GM19467 (cell line): ENCODE results near the gene TMCC2.

Experiments
- ATAC-seq: cut with Tn5 transposase; IDR thresholded peaks from one replicate; pipeline ENCODE4 v1.9.1; 2021; ENCODE audit warnings: mild to moderate bottlenecking, moderate library complexity; ENCODE audit not compliant: unreplicated experiment

TMCC2 gene

DNA sequence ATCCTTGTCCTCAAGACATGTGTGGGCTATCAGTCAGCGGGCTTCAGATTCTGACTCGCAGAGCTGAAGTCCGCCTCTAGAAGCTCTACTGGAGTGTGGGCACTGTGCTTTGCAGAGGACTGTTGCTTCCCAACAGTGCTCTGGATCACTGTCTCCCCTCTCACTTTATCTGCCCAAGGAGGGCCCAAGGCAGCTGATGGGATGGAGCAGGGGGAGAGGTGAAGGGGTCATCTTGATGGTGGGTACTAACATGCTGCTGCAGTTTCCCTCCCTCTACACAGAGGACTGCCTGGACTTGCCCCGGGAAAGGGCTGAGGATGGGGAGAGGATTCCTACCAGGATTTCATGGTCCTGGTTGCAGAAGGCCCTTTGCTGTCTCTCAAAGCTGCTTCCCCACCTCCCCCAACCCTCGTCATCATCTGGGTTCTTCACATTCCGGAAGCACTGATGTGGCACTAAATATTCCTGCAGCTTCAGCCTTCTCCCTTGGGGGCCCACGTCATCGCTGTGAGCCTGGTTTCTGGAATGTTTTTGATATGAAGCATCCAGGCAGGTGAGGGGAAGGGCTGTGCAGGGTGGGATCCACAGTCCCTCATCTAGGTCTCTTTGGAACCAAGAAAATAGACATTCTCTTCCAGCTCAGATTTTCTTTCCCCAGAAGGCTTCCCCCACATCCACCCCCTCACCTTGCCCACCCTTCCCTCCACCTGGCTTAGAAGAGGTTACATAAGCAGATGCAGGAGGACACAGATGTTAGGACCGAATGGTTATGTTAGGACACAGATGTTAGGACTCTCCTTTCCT is 70.6 kb downstream of the TMCC2 start:
- no peak for ATAC-seq

DNA sequence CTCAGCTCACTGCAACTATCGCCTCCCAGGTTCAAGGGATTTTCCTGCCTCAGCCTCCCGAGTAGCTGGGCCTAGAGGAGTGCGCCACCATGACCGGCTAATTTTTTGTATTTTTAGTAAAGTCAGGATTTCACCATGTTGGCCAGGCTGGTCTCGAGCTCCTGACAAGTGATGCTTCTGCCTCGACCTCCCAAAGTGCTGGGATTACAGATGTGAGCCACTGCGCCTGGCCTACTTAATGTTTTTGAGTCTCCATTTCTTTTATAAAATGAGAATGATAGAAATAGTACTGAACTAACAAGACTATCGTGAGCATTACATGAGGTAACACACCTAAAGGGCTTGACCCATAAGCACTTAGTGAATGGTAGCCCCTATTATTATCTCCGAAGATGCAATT is 72.4 kb downstream of the TMCC2 start:
- ATAC-seq: no peak

DNA sequence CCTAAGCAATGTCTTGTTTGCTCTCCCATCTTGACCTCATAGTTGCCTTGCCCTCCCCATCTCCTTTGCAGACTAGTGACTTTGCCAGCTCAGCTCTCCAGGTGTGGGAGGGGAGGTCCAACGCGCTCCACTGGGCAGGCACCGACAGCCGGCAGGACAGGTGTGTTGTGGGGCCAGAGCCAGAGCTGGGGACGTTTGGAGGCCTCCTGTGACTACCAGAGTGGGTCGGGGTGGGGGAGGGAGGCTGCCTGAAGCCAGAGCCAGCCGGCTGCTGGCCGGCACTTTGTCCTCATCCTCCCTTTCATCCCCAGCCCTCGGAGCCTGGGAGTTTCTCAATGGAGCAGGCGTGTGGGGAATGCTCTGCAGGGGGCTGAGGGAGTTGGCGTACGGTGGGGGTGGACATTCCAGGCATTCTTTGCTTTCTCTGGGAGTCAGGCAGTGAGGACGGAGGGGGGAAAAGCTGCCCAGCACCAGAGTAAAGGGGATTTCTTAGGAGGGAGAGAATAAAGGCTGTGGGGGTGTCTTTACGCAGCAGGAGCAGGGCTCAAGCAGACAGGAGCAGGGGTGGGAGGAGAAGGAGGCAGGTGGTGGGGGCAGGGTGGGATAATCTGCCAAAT is 73.6 kb downstream of the TMCC2 start:
- ATAC-seq: no peak

DNA sequence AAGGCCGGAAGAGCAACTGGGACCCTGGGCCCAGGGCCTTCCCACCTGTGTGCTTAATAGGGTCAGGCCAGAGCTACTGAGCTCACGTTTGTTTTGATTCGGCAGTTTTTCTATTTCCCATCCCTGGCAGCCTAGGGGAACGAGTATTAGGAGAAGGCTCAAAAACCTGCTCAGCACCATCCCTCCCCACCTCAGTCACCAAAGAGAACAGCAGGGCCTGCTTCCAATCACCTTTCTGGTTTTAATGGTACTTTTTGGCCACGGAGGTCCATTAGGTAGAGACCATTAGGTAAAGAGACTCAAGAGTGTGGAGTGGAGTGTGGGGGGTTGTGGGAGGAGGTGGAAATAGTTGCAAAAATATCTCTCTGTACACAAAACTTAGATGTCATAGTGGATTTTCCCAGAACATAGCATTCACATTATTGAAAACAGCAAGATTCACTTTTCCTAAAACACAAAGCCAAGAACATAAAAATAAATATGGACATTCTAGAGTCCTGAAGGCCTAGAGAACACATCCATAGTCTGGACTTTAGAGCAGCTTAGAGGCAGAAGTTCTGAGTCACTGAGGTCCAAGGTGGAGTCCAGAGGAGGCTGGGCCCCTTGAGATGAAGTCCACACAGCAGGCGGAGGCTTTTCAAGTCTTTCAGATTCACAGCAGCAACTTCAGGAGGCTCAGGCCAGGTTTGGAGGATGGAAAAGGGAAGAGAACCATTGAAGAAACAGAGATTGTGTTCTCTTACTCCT is 74.3 kb downstream of the TMCC2 start:
- no peak for ATAC-seq

DNA sequence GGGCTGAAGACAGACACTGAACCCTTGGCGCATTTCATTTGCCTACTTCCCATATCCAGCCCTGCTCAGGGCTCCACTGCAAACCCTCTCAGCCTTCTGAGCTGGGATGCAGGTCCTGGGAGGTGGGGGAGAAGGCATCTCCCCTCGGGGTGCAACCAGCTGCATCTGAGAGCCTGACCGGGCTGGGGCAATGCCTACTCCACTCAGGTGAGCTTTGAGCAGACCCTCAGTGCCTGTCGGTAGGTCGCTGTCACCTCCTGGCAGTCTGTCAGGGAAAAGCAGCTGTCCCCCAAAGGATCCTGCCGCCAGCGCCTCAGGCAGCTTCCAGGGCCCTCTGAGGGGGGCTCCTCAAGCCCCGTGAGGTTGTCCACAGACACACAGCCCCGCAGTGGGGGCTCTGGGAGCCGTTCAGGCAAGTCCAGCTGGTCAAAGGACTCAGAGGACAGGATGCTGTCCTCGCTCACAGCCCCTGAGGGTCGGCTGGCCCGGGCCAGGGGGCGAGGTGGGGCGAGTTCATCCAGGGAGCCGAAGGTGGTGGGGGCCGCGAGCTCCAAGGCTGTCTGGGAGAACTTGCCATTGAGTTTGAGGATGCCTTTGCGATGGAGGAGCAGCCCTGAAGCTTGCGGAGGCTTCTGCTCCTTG is 75.6 kb downstream of the TMCC2 start:
- no peak for ATAC-seq

DNA sequence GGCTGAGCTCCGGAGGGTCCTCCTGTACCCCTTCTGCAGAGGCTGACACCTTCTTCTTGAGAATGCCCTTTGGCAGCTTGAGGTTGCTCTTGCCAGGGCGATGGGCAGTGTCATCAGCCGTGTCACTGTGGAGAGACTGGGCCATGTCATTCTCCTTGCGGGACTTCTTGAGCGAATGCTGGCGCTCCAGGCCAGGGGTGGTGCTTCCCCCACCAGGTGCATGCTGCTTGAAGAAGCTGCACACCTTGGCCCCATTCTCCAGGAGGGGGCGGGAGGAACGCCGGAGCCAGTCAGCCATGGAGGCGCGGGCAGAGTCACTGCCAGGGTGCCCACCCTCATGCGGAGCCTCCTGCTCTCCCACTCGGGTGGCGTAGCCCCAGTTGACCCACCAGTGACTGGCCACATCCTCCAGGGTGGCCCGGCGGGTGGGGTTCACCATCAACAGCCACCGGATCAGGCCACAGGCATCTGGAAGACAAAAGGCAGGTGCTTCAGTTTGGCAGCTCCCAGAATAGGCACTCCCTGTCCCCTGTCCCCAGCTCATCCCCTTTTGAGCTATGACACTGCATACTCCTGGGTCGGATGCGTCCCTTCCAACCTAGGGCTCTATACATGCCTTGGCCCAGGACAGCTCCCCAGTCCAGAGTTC is 76.4 kb downstream of the TMCC2 start:
- no peak for ATAC-seq

DNA sequence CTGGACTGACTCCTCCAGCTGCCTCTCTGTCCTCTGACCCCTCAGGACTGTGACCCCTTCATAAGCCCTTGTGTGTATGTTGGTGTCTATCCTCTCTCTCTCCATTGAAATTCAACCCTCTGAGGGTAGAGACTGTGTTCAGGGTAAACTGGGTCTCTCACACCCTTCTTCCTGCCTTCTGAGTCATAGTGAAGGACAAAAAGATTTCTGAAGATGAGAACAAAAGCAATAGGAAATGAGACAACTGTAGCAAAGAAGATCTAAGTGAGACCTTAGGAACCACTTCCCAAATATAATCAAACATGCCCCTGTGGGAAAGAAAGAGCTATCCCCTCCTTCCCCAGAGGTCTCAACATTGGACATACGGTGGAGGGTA is 76.9 kb downstream of the TMCC2 start:
- no peak for ATAC-seq

DNA sequence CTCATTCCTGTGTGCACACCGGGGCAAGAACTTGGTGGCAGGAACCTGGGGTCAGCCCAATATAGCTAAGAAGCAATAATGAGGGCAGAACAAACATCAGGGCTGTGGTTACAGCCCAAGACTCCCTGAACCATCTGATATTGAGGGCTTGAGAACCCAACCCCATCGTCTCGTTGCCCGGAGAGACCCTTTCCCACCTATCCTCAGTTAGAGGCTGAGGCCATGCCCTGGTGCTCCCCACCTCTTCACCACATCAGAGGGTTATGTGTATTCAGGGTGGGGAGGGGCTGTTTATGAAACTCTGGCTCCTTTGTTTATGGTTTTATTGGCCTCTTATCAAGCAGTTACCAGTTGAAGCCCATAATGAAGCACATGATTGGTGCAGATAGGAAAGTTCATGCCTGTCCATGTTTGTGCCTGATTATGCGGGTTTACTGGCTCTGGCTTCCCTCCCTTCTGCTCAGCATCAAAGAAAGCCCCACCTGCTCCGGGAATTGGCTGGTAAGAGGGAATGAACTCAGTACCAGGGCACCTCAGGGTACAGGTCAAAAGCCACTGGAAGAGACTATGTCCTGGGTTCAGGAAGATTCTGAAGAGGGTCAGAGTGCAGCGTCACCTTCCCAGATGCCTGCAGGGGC is 79.3 kb downstream of the TMCC2 start:
- no peak for ATAC-seq

DNA sequence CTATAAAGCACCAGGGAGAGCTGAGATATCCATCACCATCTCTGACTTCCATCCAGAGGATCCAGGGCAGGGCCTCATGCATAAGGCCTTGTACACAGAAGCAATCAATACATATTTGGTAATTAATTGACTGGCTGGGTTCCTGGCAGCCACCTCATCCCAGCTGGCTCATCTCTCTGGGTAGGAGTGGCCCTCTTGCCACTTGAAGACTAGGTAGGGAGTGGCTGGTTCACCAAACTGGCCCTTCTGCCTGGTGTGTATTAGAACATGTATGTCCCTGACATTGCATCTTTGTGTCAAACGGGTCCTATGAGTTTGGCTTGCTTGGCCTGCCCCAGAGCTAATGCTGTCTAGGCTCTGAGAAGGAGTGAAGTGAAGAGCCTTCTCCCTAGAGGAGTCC is 82.0 kb downstream of the TMCC2 start:
- ATAC-seq: no peak

DNA sequence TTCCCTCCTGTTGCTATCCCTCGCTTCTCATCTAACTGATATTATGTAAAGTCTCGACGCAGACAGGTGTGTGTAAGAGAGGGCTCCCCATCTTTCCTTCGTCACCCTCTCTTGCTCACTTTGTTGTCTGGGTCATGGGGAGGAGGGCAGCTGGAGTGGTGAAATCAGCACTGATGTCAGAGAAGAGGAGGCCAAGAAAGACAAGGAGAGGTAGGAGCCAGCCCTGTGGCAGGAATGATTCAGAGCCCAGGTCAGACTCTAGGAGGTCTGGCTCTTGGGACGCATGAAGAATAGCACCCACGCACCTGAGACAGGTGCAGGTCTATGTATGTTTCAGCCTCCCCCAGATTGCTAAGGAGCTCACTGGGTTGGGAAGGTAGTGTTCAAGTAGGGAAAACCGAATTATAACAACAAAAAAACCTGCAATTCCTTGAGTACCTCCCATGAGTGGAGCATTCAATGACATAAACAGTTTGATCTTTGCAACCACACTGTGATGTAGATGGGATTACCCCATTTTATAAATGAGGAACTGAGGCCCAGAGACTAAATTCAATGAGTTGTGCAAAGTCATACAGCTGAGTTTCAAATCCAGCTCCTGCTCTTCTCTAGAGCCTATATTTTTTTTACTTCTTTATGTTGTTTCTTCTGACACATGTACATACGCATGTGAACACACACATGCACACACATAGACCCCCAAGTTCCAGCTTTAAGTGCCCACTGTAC is 83.4 kb downstream of the TMCC2 start:
- no peak for ATAC-seq

DNA sequence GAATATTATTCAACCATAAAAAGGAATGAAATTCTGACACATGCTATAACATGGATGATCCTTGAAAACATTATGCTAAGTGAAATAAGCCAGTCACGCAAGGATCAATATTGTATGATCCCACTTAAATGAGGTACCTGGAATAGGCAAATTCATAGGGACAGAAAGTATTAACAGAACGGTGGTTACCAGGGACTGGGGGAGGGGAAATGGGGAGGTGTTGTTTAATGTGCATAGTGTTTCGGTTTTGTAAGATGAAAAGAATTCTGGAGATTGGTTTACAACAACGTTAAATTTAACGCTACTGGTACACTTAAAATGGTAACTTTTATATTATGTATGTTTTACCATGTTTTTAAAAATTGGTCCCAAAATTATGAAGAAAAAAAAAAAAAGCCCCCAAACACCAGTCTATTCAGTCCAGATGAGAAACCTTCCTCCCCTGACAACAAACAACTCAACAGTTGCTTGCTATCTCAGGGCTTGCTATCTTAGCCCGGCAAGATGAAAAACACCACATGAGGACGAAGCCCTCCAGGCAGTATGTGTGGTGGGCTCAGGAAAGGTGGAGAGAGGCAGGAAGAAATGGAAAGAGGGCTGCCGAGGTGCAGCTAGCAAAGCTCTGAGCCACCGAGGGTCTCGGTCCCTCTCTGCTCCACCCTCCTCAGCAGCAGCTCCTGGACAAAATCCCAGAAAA is 85.3 kb downstream of the TMCC2 start:
- no peak for ATAC-seq

DNA sequence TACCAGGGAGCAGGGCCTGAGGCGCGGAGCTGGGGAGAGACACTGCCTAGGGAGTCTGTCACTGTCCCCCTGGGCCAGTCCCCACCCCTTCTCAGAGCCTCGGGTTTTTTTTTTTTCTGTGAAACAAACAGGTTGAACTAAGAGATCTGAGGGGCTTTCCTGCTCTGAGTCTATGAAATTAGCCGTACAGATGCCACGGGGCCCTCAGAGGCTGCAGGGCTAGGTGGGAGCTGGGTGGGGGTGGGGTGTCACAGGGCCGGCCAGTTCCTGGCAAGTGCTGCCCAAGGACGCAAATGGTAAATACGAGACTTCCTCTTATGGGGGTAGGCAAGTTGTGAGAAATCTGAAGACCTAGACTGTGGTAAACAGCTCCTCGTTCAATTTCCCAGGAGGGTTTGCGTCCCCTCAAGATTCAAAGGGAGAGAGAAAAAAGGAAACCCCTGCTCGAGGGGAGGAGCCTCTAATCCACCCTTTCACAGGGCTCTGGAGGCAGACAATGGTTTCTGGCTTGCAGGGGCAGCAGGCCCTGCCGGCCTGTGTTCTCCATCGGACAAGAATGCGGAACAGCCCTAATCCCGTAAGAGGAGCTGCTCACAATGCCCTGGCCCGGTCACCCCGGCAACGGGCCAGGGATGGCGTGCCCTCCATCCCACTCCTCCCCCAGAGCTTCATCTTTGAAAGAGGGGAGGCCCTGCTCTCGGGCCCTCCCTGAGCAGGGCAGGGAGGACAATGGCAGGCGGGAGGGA is 86.0 kb downstream of the TMCC2 start:
- no peak for ATAC-seq

DNA sequence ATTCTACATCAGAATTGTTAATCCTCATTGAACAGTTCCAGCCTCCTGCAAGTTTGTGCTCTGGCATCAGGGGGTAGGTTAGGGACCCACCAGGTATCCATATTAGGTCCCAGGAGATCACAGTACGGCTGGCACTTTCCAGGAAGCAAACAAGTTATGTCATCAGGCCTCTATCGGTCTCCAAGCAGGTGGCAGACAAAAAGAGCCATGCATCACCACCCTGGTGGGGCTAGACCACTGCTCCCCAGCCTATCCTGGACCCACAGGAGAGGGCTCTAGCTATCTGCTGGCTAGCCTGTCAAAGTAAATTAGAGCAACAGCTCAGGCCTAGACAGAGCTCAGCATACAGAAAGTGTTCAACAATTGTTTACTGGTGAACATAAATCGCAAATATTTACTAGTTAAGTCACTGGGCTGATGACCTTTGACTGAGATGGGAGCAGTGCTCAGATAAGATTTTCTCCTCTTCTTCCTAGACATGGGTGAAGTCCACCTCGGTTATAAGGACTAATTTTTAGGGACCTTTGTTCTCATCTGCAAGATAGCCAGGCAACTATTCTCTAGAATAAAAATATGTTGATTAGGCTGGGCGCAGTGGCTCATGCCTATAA is 87.4 kb downstream of the TMCC2 start:
- no peak for ATAC-seq

DNA sequence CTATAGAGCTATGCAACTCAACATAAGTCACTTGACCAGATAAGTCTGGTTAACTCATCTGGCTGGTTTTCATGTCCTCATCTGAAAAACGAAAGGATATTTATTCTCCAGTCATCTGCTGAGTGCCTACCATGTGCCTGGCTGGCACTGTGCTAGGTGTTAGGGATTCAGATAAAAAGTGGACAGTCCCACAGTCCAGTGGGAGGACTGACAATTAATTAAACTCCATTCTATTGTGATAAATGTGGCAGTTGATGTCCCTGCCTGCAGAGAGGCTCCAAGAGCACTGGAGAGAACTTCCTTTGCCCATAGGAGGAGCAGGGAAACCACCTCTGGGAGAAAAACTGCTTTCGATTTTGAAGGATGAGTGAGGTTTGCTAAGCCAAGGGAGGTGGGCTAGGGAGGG is 88.4 kb downstream of the TMCC2 start:
- no peak for ATAC-seq

DNA sequence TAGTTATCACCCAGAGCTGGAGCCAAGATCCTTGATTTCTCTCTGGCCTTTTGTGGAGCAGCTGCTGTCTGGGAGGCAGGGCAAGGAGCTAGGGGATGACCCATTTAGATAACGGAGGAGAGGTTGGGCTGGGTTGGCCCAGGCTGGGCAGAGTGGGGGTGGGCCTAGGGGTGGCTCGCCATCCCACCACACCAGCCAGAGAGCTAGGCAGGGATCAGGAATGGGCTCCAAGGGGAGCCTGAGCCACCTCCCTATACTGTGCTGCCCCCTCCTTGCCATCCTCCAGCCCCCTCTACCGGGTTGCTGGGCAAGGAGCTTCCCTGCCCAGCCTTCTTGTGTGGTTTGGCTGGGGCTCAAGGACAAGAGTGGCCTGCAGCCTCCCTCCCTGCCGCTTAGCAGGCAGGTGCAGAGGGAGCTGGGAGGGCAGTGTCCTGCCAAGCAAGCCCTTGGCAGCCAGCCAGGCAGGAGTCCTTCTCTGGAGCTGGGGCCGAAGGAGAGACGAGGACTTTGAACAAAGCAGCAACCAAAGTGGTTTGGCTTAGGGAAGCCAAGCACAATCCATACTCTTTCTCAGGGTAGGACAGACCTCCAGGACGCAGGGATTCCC is 89.7 kb downstream of the TMCC2 start:
- no peak for ATAC-seq

DNA sequence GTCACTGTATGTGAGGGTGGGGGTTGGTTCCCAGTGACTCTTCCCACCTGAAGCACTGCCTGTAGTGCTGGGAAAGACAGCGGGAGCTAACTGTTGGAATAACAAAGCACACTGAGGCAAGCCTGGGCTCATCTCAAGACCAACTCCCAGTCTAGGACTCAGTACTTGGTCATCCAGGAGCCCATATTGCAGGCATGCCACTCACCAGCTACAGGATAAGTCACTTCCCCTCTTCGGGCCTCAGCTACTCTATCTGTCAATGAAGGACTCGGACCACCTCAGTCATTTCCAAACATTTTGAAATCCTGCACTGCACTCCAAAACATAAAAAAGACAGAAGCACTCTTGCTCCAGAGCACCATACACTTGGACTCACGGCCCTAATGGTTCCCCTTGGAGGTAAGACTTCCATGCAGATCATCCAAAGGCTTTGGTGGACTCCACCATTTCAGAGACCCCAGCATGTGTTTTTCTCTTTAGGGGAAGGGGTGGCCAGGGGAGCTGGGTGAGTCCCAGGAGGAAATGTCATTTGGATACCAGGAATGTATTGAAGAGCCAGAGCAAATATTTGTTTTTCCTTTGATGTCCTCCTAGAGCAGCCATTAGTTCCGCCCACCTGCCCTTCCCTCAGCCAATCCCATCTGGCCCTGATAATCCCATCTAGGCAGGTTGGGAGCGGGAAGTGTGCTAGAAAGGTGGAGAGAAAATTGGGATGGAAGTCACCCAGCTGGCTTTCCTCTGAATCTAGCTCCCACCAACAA is 90.7 kb downstream of the TMCC2 start:
- ATAC-seq: no peak
